A549 (cell line): ENCODE data around the gene LRCH1.

ENCODE experiments used
- BHLHE40 ChIP-seq: IDR thresholded peaks from 2 replicates; pipeline ENCODE4 v1.6.1; 2012; ENCODE audit warnings: low read depth, low read length, inconsistent platforms
- ESRRA ChIP-seq: fragments of 150-350 bp; IDR thresholded peaks from 2 replicates; pipeline ENCODE4 v1.6.1; 2014; ENCODE audit warnings: mild to moderate bottlenecking, low read length, borderline replicate concordance
- GATA3 ChIP-seq: IDR thresholded peaks from 2 replicates; pipeline ENCODE4 v1.6.1; 2012; ENCODE audit warnings: borderline replicate concordance
- HOXB13 ChIP-seq: fragments of 250-450 bp; sonication (Bioruptor Pico); IDR thresholded peaks from 2 replicates; pipeline ENCODE4 v1.5.0; 2020; ENCODE audit warnings: low read depth, mild to moderate bottlenecking, moderate library complexity
- PHF8 ChIP-seq: fragments of 200-600 bp; sonication (generic); IDR thresholded peaks from 2 replicates; pipeline ENCODE4 v1.6.1; 2016; ENCODE audit warnings: low read depth, mild to moderate bottlenecking, antibody characterized with exemption, moderate library complexity, borderline replicate concordance
- POLR2A ChIP-seq: IDR thresholded peaks from 2 replicates; pipeline ENCODE4 v1.6.1; 2012; ENCODE audit warnings: mild to moderate bottlenecking, low read length
- RAD21 ChIP-seq, 2 experiments: fragments of >200 bp in 1 of 2; sonication (Bioruptor Twin) in 1 of 2; formaldehyde crosslinking in 1 of 2; IDR thresholded peaks in 1 of 2; conservative IDR thresholded peaks in 1 of 2; 2 replicates in 1 of 2; 3 replicates in 1 of 2; pipeline ENCODE4 v1.6.1; 2012 to 2018; ENCODE audit warnings: inconsistent platforms in 1 of 2
- TF ChIP-seq, protein P1 (sequence below): fragments of >200 bp; sonication (Bioruptor Twin); formaldehyde crosslinking; IDR thresholded peaks from 3 replicates; pipeline ENCODE4 v1.5.1; 2016

DNA sequence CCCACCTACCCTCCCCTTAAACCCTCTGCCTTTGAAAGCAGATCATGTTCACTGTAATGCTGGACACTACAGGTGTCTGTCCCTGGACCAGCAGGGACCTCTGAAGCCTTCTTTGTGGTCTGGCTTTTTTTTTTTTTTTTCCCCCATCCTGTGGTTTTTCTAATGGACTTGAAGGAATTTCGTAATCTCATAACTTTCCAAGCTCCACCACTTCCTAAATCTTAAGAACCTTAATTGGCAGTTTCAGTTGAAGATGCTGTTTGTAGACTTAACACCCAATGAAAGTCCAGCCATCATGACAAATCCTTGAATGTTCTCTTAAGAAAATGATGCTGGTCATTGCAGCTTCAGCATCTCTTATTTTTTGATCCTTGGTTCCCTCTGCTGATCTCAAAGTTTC is 45.0 kb upstream of the LRCH1 start:
- TF ChIP-seq, protein P1, sequence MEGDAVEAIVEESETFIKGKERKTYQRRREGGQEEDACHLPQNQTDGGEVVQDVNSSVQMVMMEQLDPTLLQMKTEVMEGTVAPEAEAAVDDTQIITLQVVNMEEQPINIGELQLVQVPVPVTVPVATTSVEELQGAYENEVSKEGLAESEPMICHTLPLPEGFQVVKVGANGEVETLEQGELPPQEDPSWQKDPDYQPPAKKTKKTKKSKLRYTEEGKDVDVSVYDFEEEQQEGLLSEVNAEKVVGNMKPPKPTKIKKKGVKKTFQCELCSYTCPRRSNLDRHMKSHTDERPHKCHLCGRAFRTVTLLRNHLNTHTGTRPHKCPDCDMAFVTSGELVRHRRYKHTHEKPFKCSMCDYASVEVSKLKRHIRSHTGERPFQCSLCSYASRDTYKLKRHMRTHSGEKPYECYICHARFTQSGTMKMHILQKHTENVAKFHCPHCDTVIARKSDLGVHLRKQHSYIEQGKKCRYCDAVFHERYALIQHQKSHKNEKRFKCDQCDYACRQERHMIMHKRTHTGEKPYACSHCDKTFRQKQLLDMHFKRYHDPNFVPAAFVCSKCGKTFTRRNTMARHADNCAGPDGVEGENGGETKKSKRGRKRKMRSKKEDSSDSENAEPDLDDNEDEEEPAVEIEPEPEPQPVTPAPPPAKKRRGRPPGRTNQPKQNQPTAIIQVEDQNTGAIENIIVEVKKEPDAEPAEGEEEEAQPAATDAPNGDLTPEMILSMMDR, result no peak
- TF ChIP-seq HOXB13 (CRISPR knock-in tag) (no peak), PHF8 (no peak), GATA3 (no peak), POLR2A (no peak), BHLHE40 (no peak), RAD21 (conservative IDR thresholded peaks at IDR 0.05 in 1 of 2, IDR thresholded peaks at IDR 0.05 in 1 of 2) (no peak), ESRRA (no peak)
